ENCODE data around the gene PSKH1.
"Not testable (repeated sequence)": the region's sequence is repeated elsewhere in the genome, so short reads cannot be mapped to it uniquely, and the experiment has no call there.

Gene PSKH1

GRCh38 chr16:67927131-67927941 lies 34.3 kb downstream of the PSKH1 start:
- no peak for DNase-seq

GRCh38 chr16:67928147-67928546 lies 35.1 kb downstream of the PSKH1 start:
- DNase-seq: no peak

DNA sequence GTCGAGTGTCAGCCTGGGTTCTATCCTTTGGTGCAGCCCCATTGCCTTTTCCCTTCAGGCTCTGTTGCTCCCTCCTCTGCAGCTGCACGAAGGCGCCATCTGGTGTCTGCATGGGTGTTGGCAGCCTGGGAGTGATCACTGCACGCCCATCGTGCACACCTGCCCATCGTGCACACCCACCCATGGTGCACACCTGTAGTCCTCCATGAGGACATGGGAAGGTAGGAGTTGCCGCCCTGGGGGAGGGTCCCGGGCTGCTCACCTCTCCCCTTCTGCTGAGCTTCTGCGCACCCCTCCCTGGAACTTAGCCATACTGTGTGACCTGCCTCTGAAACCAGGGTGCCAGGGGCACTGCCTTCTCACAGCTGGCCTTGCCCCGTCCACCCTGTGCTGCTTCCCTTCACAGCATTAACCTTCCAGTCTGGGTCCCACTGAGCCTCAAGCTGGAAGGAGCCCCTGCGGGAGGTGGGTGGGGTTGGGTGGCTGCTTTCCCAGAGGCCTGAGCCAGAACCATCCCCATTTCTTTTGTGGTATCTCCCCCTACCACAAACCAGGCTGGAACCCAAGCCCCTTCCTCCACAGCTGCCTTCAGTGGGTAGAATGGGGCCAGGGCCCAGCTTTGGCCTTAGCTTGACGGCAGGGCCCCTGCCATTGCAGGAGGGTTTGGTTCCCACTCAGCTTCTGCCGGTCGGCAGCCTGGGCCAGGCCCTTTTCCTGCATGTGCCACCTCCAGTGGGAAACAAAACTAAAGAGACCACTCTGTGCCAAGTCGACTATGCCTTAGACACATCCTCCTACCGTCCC lies 35.7 kb downstream of the PSKH1 start:
- DNase-seq: peak; percentile 57 to 77 (median 65)

GRCh38 chr16:67930191-67930590 lies 37.1 kb downstream of the PSKH1 start:
- no peak for DNase-seq

- no peak for DNase-seq
These were observed 37.7 kb downstream of the PSKH1 start for GRCh38 chr16:67930678-67931211.

- no peak for DNase-seq
These were observed 38.8 kb downstream of the PSKH1 start, which contains the start of gene CTRL for GRCh38 chr16:67931712-67932461. Gene CTRL, minus strand, starts transcription at chr16:67931862. Its CDS starts 10 bp downstream, at chr16:67931852.

- DNase-seq: no peak
These were observed 39.4 kb downstream of the PSKH1 start for GRCh38 chr16:67932462-67932840.

DNA sequence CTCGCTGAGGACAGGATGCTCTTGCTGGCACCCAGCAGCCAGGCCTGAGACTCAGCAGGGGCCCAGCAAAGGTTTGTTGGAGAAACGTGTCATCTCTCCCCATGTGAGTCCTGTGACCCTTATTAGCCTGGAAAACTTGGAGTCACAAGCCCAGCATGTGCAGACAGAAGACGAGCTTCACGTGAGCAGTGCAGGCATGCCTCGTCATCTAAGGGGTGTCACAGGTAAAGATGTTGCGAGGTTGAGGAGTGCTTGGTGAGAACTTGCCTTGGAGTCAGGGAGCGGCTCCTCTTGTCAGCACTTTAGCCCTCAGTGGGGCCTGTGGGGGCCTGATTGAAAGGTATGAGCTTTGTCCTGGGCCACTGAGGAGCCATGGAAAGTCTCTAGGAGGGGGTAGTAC lies 40.8 kb downstream of the PSKH1 start:
- no peak for DNase-seq

- DNase-seq: no peak
These were observed 41.4 kb downstream of the PSKH1 start for GRCh38 chr16:67934306-67935100.

DNA sequence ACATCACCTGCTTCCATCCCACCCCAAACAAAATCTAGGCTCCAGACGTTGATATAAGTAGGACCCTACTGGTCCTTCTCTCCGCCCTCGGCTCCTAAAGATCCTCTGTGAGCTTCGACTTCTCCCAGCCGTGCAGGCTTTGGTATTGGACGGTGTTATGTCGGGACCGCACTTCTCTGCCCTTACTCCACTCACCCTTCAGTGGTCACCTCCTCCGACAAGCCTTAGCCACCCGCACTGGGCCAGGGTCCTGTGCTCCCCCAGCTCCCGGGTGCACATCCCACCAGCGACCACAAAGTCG lies 42.0 kb downstream of the PSKH1 start:
- DNase-seq: no peak

DNA sequence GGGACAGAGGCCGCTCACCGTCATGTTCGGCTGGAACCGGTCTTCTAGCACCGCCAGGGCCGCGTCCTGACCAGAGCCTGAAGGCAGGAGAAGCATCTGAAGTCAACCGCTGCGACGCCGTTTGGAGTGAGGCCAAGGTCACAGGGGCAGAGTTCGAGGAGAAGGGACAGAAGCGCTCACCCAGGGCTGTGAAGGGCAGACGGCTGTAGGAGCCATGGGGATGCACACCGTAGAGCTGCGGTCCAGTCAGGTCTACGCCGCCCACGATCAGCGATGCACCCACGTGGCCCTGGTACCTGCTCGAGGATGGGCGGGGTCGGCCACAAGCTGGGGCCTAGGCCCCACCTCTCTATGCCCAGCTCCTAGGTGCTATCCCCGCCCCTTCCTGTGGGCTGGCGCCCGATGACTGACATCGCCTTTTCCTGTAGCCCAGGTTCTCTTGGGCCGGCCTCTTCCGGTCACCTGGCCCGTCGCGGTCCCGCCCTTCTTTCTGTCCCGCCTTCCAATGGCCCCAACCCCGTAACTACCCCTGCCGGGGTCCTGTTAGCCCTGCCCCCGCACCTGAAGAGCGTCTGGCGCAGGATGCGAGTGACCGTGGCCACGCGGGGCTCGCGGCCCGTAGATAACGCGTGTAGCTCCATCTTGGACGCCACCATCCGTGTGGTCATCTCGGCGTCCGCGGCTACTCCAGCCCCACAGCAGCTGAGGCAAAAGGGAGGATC lies 42.5 kb downstream of the PSKH1 start:
- DNase-seq: peak; percentile 92 to 98 (median 96)

DNA sequence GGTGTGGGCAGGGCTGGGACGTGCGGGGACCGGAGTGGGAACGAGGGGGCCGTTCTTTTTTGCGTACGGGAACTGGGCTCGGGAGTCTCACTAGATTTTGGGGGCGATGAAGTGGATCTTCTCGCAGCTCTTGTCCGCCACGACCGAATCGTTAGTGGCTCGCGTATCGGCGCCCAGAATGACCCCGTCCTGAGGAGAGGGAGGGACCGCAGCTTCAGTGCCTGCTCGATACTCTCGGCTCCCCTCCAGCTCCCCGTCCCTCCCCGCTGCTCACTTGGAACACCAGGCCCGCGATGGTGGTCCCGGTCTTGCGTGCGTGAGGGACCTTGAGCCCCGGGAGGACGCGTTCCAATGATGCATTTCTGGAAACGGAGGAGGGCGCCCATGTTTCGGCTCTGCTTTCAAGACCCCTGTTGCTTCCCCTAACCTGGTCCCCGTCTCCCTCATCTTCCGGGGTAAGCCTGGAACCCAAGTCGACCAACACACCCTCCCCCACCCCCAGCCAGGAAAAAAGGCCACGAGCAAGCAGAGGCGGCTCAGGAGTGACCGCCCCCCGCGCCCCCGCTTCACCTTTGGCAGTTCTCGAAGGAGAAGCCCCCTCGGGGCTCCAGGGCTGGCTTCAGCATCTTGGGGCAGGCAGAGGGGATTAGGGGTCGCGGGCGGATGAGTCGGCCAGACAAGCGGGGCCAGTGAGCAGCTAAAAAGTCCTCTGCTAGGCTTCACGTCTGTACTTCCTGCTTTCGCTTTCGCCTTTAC lies 43.2 kb downstream of the PSKH1 start, which contains the start of gene PSMB10:
TSS of gene PSMB10 (minus strand) at position 727 of the 756 bp plus-strand sequence. CDS start at position 626, 101 bp downstream.
- peak in 2 of 3 experiments; percentile 65 to 70 for DNase-seq

GRCh38 chr16:67936880-67937605 lies 44.0 kb downstream of the PSKH1 start:
- DNase-seq: peak; percentile 19 to 49 (median 33)

- DNase-seq: not testable (repeated sequence)
These were observed 44.7 kb downstream of the PSKH1 start for GRCh38 chr16:67937713-67938112.

- DNase-seq: no peak
These were observed 46.7 kb downstream of the PSKH1 start for GRCh38 chr16:67939507-67940445.

DNA sequence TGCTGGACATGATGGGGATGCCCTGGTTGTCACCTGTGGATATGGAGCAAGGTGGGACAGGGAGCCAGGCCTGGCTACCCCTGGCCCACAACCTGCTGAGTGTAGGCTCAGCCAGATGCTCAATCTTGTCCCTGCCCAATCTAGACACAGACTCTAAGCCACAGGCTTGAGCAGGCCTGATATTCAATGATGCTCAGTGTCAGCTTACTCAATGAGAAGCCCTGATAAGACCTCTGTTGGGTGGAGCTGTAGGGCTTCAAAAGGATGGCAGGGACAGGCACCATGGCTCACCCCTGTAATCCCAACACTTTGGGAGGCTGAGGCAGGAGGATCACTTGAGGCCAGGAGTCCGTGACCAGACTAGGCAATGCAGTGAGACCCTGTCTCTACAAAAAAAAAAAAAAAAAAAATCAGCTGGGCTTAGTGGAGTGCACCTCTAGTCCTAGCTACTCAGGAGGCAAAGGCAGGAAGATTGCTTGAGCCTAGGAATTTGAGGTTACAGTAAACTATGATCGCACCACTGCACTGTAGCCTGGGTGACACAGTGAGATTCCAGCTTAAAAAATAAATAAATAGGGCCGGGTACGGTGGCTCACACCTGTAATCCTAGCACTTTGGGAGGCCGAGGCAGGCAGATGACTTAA lies 47.5 kb downstream of the PSKH1 start:
- DNase-seq: no peak

DNA sequence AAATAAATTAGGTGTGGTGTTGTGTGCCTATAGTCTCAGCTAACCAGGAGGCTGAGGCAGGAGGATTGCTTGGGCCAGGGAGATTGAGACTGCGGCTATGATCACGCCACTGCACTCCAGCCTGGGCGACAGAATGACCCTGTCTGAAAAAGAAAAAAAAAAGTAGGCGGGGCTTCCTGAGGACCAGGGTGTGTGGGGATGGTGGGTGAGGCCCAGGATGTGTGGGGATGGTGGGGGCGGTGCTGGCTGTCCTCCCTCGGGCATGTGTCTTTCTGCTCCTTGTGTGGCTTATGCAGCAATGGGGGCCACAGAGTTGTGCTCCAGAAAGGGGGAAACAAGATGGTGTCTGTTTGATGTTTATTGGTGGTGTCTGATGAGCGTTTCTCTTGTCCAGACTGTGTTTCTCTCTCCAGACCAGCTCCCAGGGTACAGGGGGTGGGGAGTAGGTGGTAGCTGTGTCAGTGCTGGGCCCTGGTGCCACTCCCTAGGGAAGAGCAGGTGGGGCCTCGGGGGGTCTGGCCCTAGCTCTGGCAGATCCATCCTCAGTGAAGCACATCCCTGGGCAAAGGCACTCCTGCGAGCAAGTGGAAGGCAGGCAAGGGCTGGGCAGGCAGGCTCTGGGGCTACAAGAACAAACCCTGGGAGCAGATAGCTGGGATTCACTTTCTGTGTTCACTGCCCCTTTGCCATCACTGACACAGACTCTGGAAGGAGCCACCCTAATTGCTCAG lies 48.6 kb downstream of the PSKH1 start:
- DNase-seq: no peak

- DNase-seq: peak in 1 of 3 experiments; percentile 30
These were observed 49.1 kb downstream of the PSKH1 start for GRCh38 chr16:67942200-67942509.
